ENCODE results near the gene ACAA2.

- TF ChIP-seq, protein P1, sequence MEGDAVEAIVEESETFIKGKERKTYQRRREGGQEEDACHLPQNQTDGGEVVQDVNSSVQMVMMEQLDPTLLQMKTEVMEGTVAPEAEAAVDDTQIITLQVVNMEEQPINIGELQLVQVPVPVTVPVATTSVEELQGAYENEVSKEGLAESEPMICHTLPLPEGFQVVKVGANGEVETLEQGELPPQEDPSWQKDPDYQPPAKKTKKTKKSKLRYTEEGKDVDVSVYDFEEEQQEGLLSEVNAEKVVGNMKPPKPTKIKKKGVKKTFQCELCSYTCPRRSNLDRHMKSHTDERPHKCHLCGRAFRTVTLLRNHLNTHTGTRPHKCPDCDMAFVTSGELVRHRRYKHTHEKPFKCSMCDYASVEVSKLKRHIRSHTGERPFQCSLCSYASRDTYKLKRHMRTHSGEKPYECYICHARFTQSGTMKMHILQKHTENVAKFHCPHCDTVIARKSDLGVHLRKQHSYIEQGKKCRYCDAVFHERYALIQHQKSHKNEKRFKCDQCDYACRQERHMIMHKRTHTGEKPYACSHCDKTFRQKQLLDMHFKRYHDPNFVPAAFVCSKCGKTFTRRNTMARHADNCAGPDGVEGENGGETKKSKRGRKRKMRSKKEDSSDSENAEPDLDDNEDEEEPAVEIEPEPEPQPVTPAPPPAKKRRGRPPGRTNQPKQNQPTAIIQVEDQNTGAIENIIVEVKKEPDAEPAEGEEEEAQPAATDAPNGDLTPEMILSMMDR (IDR thresholded peaks at IDR 0.05 in 2 of 3, conservative IDR thresholded peaks at IDR 0.05 in 1 of 3; ENCODE audit: borderline replicate concordance in 1 of 3, insufficient read depth in 1 of 3, low read depth in 2 of 3, low read length in 2 of 3): no peak
- TF ChIP-seq POLR2A (IDR thresholded peaks at IDR 0.05; ENCODE audit: borderline replicate concordance, extremely low read depth, insufficient read depth, insufficient read length) (no peak), POLR2AphosphoS5 (IDR thresholded peaks at IDR 0.05; ENCODE audit: low read depth, low read length) (no peak), JUND (IDR thresholded peaks at IDR 0.05) (no peak), ELF1 (IDR thresholded peaks at IDR 0.05; ENCODE audit: borderline replicate concordance, low read depth) (no peak), SIN3A (IDR thresholded peaks at IDR 0.05; ENCODE audit: low read depth) (no peak), CBX3 (IDR thresholded peaks at IDR 0.05; ENCODE audit: low read depth) (no peak), YY1 (IDR thresholded peaks at IDR 0.05; ENCODE audit: extremely low read depth, insufficient replicate concordance, low read depth, low read length) (no peak), EZH2phosphoT487 (IDR thresholded peaks at IDR 0.05; ENCODE audit: borderline replicate concordance) (no peak)
- TF ChIP-seq, protein P2, sequence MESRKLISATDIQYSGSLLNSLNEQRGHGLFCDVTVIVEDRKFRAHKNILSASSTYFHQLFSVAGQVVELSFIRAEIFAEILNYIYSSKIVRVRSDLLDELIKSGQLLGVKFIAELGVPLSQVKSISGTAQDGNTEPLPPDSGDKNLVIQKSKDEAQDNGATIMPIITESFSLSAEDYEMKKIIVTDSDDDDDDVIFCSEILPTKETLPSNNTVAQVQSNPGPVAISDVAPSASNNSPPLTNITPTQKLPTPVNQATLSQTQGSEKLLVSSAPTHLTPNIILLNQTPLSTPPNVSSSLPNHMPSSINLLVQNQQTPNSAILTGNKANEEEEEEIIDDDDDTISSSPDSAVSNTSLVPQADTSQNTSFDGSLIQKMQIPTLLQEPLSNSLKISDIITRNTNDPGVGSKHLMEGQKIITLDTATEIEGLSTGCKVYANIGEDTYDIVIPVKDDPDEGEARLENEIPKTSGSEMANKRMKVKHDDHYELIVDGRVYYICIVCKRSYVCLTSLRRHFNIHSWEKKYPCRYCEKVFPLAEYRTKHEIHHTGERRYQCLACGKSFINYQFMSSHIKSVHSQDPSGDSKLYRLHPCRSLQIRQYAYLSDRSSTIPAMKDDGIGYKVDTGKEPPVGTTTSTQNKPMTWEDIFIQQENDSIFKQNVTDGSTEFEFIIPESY (IDR thresholded peaks at IDR 0.05; ENCODE audit: extremely low read depth, insufficient replicate concordance, low read length): no peak
- TF ChIP-seq, protein P3, sequence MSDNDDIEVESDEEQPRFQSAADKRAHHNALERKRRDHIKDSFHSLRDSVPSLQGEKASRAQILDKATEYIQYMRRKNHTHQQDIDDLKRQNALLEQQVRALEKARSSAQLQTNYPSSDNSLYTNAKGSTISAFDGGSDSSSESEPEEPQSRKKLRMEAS (IDR thresholded peaks at IDR 0.05): no peak
Observed at GRCh38 chr18:49848115-49848514, 34.8 kb upstream of the ACAA2 start.
